ENCODE measurements around the gene TMEM191B. TPM values are rescaled to one million over a fixed set of nuclear protein-coding genes. Genes with fewer than 3 reads are reported as not detected.
"Not testable (repeated sequence)": the region's sequence is repeated elsewhere in the genome, so short reads cannot be mapped to it uniquely, and the experiment has no call there.

Gene TMEM191B
- not detected for total RNA-seq

- H3K4me3 ChIP-seq = peak within 1 kb of the TSS; percentile 43
- not testable (repeated sequence) for H3K4me1 ChIP-seq (ENCODE audit: control insufficient read depth in 1 of 2, low read depth in 2 of 2); DNase-seq (ENCODE audit: low spot score); H3K27ac ChIP-seq; H3K9me3 ChIP-seq; ATAC-seq (ENCODE audit: insufficient number of reproducible peaks, low FRiP score, low read depth); H3K36me3 ChIP-seq; H3K27me3 ChIP-seq (replicated peaks; ENCODE audit: insufficient read depth)
These were observed at the start of gene TMEM191B for GRCh38 chr22:18527752-18528596. Gene TMEM191B (plus strand): TSS chr22:18527802. CDS start chr22:18527981, 179 bp downstream.

- DNase-seq (ENCODE audit: low spot score); H3K27me3 ChIP-seq (replicated peaks; ENCODE audit: insufficient read depth); H3K36me3 ChIP-seq; H3K9me3 ChIP-seq; H3K4me3 ChIP-seq; ATAC-seq (ENCODE audit: insufficient number of reproducible peaks, low FRiP score, low read depth); H3K27ac ChIP-seq; H3K4me1 ChIP-seq (ENCODE audit: control insufficient read depth in 1 of 2, low read depth in 2 of 2): not testable (repeated sequence)
These were observed 31.4 kb upstream of the TMEM191B start for GRCh38 chr22:18496227-18496626.

GRCh38 chr22:18511327-18511726, 16.3 kb upstream of the TMEM191B start:
- not testable (repeated sequence) for H3K4me3 ChIP-seq; H3K27ac ChIP-seq; H3K27me3 ChIP-seq (replicated peaks; ENCODE audit: insufficient read depth); ATAC-seq (ENCODE audit: insufficient number of reproducible peaks, low FRiP score, low read depth); DNase-seq (ENCODE audit: low spot score); H3K9me3 ChIP-seq; H3K4me1 ChIP-seq (ENCODE audit: control insufficient read depth in 1 of 2, low read depth in 2 of 2); H3K36me3 ChIP-seq

- not testable (repeated sequence) for H3K9me3 ChIP-seq; H3K36me3 ChIP-seq; ATAC-seq (ENCODE audit: insufficient number of reproducible peaks, low FRiP score, low read depth); H3K27ac ChIP-seq; H3K4me3 ChIP-seq; H3K4me1 ChIP-seq (ENCODE audit: control insufficient read depth in 1 of 2, low read depth in 2 of 2); DNase-seq (ENCODE audit: low spot score); H3K27me3 ChIP-seq (replicated peaks; ENCODE audit: insufficient read depth)
These were observed 15.2 kb upstream of the TMEM191B start for GRCh38 chr22:18512378-18512777.

GRCh38 chr22:18513454-18513853, 14.1 kb upstream of the TMEM191B start:
- H3K4me3 ChIP-seq; DNase-seq (ENCODE audit: low spot score); H3K4me1 ChIP-seq (ENCODE audit: control insufficient read depth in 1 of 2, low read depth in 2 of 2); H3K36me3 ChIP-seq; H3K27ac ChIP-seq; ATAC-seq (ENCODE audit: insufficient number of reproducible peaks, low FRiP score, low read depth); H3K9me3 ChIP-seq; H3K27me3 ChIP-seq (replicated peaks; ENCODE audit: insufficient read depth): not testable (repeated sequence)

GRCh38 chr22:18518061-18518460, 9.5 kb upstream of the TMEM191B start, which contains the start of gene GGTLC3:
Gene GGTLC3 (minus strand): TSS chr22:18518161. CDS start chr22:18517897, 264 bp downstream.
- not testable (repeated sequence) for H3K4me1 ChIP-seq (ENCODE audit: control insufficient read depth in 1 of 2, low read depth in 2 of 2); H3K27ac ChIP-seq; DNase-seq (ENCODE audit: low spot score); H3K9me3 ChIP-seq; H3K4me3 ChIP-seq; H3K27me3 ChIP-seq (replicated peaks; ENCODE audit: insufficient read depth); ATAC-seq (ENCODE audit: insufficient number of reproducible peaks, low FRiP score, low read depth); H3K36me3 ChIP-seq

GRCh38 chr22:18522762-18523161, 4.8 kb upstream of the TMEM191B start:
- DNase-seq (ENCODE audit: low spot score); H3K36me3 ChIP-seq; H3K4me1 ChIP-seq (ENCODE audit: control insufficient read depth in 1 of 2, low read depth in 2 of 2); H3K27ac ChIP-seq; H3K27me3 ChIP-seq (replicated peaks; ENCODE audit: insufficient read depth); H3K9me3 ChIP-seq; H3K4me3 ChIP-seq; ATAC-seq (ENCODE audit: insufficient number of reproducible peaks, low FRiP score, low read depth): not testable (repeated sequence)

- not testable (repeated sequence) for H3K27me3 ChIP-seq (replicated peaks; ENCODE audit: insufficient read depth); H3K27ac ChIP-seq; DNase-seq (ENCODE audit: low spot score); H3K9me3 ChIP-seq; H3K36me3 ChIP-seq; ATAC-seq (ENCODE audit: insufficient number of reproducible peaks, low FRiP score, low read depth); H3K4me1 ChIP-seq (ENCODE audit: control insufficient read depth in 1 of 2, low read depth in 2 of 2); H3K4me3 ChIP-seq
These were observed 4.3 kb upstream of the TMEM191B start for GRCh38 chr22:18523328-18523727.

GRCh38 chr22:18528597-18529415, 1.2 kb downstream of the TMEM191B start:
- ATAC-seq (ENCODE audit: insufficient number of reproducible peaks, low FRiP score, low read depth) (peak; percentile 76), DNase-seq (ENCODE audit: low spot score) (peak; percentile 2)
- peak overlapping the region; percentile 43 for H3K4me3 ChIP-seq
- not testable (repeated sequence) for H3K27me3 ChIP-seq (replicated peaks; ENCODE audit: insufficient read depth); H3K9me3 ChIP-seq; H3K27ac ChIP-seq; H3K4me1 ChIP-seq (ENCODE audit: control insufficient read depth in 1 of 2, low read depth in 2 of 2); H3K36me3 ChIP-seq

GRCh38 chr22:18529416-18530145, 2.0 kb downstream of the TMEM191B start:
- not testable (repeated sequence) for H3K4me3 ChIP-seq; H3K27me3 ChIP-seq (replicated peaks; ENCODE audit: insufficient read depth); DNase-seq (ENCODE audit: low spot score); H3K36me3 ChIP-seq; H3K27ac ChIP-seq; H3K9me3 ChIP-seq; H3K4me1 ChIP-seq (ENCODE audit: control insufficient read depth in 1 of 2, low read depth in 2 of 2); ATAC-seq (ENCODE audit: insufficient number of reproducible peaks, low FRiP score, low read depth)

- not testable (repeated sequence) for H3K27me3 ChIP-seq (replicated peaks; ENCODE audit: insufficient read depth); H3K4me1 ChIP-seq (ENCODE audit: control insufficient read depth in 1 of 2, low read depth in 2 of 2); H3K27ac ChIP-seq; ATAC-seq (ENCODE audit: insufficient number of reproducible peaks, low FRiP score, low read depth); H3K4me3 ChIP-seq; H3K9me3 ChIP-seq; DNase-seq (ENCODE audit: low spot score); H3K36me3 ChIP-seq
These were observed 6.0 kb downstream of the TMEM191B start for GRCh38 chr22:18533633-18534032.

GRCh38 chr22:18534315-18534714, 6.7 kb downstream of the TMEM191B start:
- not testable (repeated sequence) for H3K4me1 ChIP-seq (ENCODE audit: control insufficient read depth in 1 of 2, low read depth in 2 of 2); H3K27me3 ChIP-seq (replicated peaks; ENCODE audit: insufficient read depth); ATAC-seq (ENCODE audit: insufficient number of reproducible peaks, low FRiP score, low read depth); H3K27ac ChIP-seq; H3K4me3 ChIP-seq; DNase-seq (ENCODE audit: low spot score); H3K9me3 ChIP-seq; H3K36me3 ChIP-seq

All from thoracic aorta (tissue), 2 donors.